Astrocyte of the hippocampus (primary cell): ENCODE measurements around the gene PCAT6.
A peak's percentile ranks its signal among the peaks of the same experiment; 100 is the strongest.
"Not testable (repeated sequence)": the region's sequence is repeated elsewhere in the genome, so short reads cannot be mapped to it uniquely, and the experiment has no call there.

ENCODE experiments used
- DNase-seq: peaks from one replicate; pipeline ENCODE4 v3.0.0; 2011; ENCODE audit warnings: low read depth, low spot score

PCAT6 gene

DNA sequence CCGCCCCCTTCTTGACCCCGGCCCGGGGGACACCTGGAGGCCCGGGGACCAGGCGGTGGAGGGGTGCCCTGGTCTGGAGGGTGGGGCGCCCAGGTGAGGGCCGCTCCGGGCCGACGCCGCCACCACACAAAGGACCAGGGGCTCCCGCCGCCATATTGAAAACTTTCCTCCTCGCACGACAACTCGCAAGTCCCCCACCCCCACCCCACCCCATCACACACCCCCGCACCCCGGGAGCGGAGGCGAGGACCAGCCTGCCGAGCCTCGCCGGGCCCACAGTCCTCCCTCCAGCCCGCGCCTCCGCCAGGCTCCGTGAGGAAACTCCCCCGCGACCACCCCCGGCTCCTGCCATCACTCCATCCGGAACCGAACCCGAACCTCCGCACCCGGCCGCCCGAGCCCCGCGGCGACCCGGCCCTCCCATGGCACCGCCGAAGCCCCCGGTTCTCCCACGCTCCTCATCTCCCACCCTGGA lies 3.3 kb upstream of the PCAT6 start:
- DNase-seq: peak; percentile 55

GRCh38 chr1:202807926-202808757 lies 2.6 kb upstream of the PCAT6 start, which contains the start of gene KDM5B:
Gene KDM5B, minus strand, starts transcription at chr1:202808421. Its CDS starts 116 bp downstream, at chr1:202808305.
- peak; percentile 88 for DNase-seq

DNA sequence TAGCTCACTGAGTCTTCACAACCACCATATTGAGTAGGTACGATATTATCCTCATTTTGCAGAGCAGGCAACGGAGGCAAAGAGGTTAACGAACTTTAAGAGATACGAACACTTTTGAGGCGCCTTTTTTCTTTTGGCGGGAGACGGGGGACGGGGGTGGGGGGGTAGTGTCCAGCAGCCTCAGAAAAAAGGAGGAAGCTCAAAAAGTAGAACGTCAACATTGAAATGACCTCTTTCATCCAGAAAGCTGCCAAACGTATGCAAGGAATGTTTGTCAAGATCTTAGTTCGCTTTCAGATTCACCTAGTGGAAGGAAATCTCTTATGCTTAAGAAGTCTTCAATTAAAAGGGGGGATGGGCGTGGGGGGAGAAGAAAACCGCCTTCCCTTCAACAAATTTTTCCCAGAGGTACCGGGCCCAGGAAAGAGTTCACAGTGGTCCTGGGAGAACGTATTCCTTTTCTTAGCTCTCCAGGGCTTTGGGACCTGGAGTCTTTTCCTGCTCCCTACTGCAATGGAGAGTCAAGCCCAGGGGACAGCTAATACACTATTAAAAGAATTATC lies 1.1 kb upstream of the PCAT6 start:
- DNase-seq: peak; percentile 29

- no peak for DNase-seq
These were observed 550 bp upstream of the PCAT6 start for GRCh38 chr1:202810193-202810614.

GRCh38 chr1:202811296-202812175 lies 782 bp downstream of the PCAT6 start:
- DNase-seq: peak; percentile 37

DNA sequence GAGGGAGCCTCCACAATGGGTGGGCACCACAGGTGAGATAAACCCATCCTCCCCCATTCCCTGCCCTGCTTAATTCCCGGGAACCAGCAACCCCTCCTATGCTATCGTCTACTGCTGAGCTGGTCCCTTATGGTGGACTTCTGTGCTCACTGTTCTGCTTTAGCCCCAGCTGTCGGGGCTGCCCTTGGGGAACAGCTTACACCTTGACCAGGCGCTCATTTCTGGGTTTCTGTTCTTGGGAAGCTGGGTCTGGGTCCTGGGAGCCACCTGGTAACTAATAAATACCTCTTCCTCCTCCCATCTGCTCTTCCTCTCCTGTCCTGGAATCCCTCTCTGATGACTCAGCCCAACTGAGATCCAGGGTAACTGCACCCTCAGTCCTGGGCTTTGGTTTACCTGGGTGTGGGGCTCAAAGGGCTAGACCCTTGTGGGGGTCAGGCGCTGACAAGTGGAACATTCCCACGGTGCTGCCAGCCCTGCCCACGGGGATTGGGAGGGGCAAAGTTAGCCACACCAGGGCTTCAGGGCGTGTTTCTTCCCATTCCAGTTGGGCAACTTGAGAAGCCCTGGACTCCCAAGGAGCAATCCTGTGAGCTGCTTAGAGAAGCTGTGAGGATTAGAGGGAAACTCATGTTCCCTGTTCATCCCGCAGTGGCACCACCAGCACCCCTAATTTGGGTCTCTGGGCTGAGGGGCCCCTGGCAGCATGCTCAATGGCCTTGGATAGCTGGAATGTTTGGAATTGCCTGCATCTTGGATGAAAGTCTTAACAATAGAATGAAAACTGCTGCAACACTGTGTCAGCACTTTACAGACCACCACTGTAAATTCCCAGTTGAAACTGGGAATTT lies 1.6 kb downstream of the PCAT6 start:
- peak; percentile 16 for DNase-seq

- no peak for DNase-seq
These were observed 4.4 kb downstream of the PCAT6 start for GRCh38 chr1:202815120-202815519.

GRCh38 chr1:202818819-202819218 lies 8.1 kb downstream of the PCAT6 start:
- DNase-seq: no peak

- peak; percentile 78 for DNase-seq
These were observed 10.7 kb downstream of the PCAT6 start for GRCh38 chr1:202821467-202821866.

- DNase-seq: no peak
These were observed 15.0 kb downstream of the PCAT6 start for GRCh38 chr1:202825748-202826147.

- not testable (repeated sequence) for DNase-seq
These were observed 18.5 kb downstream of the PCAT6 start for GRCh38 chr1:202829223-202829622.

DNA sequence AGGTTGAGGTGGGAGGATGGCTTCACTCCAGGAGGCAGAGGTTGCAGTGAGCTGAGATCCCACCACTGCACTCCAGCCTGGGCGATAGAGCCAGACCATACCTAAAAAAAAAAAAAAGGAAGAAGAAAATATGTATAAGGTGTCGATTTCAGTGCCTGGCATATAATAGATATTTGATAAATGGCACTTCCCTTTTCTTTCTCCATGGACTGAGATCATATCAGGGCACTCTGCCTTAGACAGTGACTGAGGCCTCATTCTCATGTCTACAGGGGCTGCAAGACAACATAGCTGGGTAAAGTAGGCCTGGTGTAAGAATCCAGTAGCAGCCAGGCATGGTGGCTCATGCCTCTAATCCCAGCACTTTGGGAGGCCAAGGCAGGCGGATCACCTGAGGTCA lies 21.2 kb downstream of the PCAT6 start:
- no peak for DNase-seq

DNA sequence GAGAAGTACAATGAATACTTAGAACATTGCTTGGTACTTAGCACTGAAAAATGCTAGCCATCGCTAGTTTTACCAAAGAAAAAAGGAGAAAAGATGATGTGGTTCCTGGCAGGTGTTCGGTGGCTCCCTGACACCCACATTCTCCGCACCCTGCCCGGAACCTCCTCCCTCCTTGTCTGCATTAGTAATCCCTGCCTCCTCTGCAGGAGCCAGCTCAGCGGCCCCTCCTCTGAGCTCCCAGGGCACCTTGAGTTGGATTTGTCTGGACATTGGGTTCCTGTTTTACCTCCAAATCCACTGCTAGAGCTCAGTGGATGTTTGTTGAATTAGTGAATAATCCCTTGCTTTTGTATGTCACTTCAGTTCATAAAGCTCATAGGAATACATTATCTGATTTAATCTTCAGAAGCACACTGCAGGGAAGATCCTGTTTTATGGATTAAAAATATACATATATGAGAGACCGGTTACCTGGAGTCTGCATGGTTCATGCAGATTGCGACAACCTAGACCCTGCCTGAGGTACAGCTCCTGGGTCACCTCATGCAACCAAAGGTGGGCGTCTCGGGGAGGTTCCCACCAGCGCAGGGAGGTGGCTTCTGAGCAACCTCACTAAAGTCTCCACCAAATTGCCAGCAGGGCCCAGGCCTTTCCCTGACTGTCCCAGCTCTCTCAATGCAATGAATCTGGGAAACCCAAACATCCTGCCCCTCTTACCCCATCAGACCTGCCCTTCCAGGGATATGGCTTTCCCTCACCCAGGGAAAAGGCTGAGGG lies 24.2 kb downstream of the PCAT6 start:
- no peak for DNase-seq

DNA sequence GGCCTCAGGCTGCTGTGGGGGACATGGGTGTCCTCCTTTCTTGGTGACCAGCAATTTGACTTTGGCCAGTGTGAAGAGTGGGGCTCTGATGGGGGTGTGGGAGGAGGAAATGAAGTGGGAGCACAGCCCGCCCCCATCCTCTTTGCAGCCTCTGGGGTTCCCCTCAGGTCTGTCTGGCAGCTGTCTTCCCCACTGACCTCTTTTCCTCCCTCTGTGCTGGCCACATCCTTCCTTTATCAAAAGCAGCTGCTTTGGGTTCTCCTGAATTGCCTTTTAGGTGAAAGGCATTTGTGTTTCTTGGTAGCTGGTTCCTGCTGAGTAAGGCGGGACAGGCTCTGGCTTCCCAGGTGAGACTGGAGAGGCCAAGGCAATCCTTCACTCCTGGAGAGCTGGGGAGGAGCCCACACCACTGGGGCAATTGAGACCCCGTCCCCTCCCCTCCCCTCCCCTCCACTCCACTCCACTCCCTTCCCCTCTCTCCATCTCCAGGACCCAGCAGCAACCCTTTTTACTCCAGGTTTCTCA lies 24.9 kb downstream of the PCAT6 start:
- no peak for DNase-seq

DNA sequence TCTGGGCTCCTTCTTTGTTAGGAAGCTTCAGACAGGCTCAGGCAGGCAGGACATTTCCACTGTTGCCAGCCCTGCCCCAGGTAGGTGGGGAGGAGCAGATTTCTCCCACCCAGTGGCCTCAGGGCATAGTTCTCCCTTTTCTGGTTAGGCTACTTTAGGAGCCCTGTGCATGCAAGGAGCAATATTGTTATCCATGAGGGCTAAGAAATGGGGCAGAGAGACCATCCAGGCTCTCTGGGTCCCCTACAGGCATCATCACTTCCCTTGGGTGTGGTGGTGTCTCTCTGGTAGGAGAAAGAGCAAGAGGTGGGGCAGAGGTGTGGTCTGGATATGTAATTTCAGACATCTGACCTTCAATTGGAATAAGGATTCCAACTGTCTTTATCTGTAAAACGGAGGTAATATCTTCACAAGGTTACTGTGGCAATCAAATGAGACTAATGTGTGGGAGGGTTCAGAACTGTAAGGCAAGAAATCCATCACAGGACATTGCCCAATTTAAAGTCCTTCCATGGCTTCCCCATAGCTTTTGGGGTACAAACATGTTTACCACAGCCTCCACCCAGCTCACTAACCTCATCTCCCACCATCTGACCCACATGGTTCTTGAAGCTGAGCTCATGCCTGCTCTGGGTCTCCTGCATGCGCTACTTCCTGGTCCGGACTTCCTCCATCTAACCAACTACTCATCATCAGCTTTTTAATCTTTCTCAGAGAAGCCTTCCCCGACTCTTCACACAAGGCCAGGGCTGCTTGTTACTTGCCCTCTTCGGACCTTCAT lies 26.1 kb downstream of the PCAT6 start:
- DNase-seq: no peak

DNA sequence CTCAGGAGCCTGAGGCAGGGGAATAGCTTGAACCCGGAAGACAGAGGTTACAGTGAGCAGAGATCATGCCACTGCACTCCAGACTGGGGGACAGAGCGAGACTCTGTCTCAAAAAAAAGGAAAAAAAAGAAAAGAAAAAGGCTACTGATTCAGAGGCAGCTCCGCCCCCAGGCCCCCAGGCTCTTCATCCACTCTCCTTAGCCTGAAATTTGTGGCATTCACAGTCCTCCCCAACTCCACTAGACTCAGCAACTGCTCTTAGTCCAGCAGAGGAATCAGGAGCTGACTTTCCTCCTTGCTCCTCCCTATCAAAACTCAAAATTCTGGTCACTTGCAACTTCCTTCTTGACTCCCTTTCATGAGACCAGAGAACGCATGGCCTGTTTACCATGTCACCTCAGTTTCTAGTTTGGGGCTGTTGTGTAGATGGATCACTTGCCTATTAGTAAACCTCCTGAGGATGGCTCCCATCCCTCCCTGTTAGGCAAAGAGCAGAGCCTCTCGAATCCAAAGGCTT lies 27.1 kb downstream of the PCAT6 start:
- DNase-seq: no peak

DNA sequence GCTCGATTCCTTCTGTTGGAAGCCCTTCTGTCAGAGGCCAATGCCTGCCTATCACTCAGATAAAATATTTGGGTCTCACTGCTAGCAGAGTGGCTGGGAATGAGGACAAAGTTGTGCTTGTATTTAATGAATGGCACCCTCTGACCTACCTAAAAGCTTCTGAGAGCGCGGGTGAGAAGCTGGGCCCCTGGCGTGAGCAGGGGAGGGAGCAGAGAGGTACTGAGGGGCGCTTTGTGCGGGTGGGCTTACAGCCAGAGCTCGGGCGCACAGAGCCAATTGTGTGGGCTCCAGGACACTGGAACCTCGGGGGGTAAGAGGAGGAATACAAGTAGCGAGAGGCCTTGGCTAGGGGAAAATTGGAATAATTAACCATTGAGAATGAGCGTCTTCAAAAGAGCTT lies 32.3 kb downstream of the PCAT6 start:
- DNase-seq: no peak

GRCh38 chr1:202844259-202844658 lies 33.5 kb downstream of the PCAT6 start:
- no peak for DNase-seq

DNA sequence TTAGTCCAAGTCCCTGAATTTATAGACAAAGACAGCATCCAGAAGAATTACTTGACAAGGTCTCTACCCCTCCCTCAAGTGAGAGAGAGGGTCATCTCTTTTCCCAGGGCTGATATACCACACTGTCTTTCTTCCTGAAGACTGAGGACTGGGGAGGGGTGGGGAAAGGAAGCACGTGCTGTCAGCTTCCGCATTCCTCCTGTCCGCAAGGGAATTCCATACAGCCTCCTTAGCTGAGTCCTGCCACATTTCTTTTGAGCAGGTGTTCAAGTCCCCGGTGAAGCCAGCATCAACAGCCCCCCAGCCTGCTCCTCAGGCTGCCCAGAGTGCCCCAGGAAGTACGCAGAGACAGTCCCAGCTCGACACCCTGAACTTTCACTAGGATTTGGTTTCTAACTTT lies 34.2 kb downstream of the PCAT6 start:
- no peak for DNase-seq
